NCI-H1105 (cell line): ENCODE measurements around the gene RBPJL.
A peak's percentile ranks its signal among the peaks of the same experiment; 100 is the strongest.

Source experiments
- DNase-seq: peaks from one replicate; lab custom pipeline; 2025; lab: John Stamatoyannopoulos, UW

RBPJL gene

GRCh38 chr20:45362804-45363610, 56.4 kb downstream of the RBPJL start, which contains the start of gene SYS1:
Gene SYS1 (plus strand): TSS chr20:45363156. CDS start chr20:45363532, 376 bp downstream.
- DNase-seq, result peak; percentile 99

- DNase-seq, result no peak
Observed at GRCh38 chr20:45363611-45364492, 57.2 kb downstream of the RBPJL start.

DNA sequence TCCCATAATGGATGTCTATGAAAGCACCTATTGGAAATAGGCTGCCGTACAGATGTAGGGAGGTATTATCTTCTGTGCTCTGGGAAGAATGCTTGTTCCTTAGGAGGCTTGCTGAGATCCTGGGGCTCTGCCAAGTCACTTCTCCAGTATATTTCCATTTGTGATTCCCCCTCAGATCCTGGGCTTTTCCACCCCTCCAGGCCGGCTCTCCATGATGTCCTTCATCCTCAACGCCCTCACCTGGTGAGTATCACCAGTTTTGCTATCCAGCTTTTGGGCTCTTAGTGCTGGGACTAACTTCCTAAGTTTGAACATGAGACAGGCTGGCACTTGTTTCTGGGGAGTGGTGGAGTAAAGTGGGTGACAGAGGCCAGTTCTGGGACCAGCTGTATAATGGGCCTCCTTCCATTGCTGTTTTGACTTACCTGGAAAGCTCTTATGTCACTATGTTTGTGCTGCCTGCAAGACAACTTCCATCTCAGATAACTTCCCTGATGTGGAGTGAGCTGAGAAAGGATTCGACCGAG, 58.9 kb downstream of the RBPJL start:
- no peak for DNase-seq

DNA sequence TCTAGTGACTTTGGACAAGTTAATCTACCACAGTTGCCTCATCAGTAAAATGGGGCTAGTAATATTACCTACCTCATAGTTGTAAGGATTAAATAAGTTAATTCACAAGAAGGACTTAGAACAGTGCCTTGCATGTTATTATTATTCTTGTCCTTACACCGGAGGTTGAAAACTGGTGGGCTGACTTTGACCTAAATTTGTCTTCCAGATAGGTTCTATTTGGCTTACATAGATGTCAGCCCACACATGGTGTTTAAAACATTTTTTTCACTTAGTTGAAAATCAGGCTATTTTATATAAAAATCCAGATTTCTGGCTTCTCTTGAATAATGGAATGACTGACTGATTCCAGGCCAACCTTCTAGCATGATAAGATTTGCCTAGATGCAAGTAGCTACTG, 59.6 kb downstream of the RBPJL start:
- DNase-seq, result no peak

GRCh38 chr20:45366631-45367030, 60.0 kb downstream of the RBPJL start:
- DNase-seq, result no peak

DNA sequence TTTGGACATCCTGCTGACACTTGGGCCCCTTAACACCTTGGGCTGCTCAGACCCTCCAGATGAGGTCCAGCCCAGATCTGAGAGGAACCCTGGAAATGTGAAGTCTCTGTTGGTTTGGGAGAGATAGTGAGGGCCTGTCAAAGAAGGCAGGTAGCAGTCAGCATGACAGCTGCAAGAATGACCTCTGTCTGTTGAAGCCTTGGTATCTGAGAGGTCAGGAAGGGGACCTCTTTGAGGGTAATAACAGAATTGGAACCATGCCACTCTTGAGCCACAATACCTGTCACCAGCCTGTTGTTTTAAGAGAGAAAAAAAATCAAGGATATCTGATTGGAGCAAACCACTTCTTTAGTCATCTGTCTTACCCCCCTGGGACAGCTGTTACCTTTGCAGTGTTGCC, 60.5 kb downstream of the RBPJL start:
- no peak for DNase-seq
